DND-41 (cell line): ENCODE measurements around the gene ITGA2.

Experiments
- EZH2 ChIP-seq: IDR thresholded peaks from 3 replicates; pipeline ENCODE4 v1.6.1; 2012; ENCODE audit warnings: borderline replicate concordance, low read depth, mild to moderate bottlenecking, moderate library complexity, low read length, inconsistent platforms; ENCODE audit not compliant: severe bottlenecking
- TF ChIP-seq, protein P1 (sequence below): IDR thresholded peaks from 2 replicates; pipeline ENCODE4 v1.5.1; 2012; ENCODE audit warnings: borderline replicate concordance, low read length, moderate library complexity, mild to moderate bottlenecking; ENCODE audit not compliant: poor library complexity, severe bottlenecking; ENCODE audit errors: extremely low read depth

- TF ChIP-seq, protein P1, sequence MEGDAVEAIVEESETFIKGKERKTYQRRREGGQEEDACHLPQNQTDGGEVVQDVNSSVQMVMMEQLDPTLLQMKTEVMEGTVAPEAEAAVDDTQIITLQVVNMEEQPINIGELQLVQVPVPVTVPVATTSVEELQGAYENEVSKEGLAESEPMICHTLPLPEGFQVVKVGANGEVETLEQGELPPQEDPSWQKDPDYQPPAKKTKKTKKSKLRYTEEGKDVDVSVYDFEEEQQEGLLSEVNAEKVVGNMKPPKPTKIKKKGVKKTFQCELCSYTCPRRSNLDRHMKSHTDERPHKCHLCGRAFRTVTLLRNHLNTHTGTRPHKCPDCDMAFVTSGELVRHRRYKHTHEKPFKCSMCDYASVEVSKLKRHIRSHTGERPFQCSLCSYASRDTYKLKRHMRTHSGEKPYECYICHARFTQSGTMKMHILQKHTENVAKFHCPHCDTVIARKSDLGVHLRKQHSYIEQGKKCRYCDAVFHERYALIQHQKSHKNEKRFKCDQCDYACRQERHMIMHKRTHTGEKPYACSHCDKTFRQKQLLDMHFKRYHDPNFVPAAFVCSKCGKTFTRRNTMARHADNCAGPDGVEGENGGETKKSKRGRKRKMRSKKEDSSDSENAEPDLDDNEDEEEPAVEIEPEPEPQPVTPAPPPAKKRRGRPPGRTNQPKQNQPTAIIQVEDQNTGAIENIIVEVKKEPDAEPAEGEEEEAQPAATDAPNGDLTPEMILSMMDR: no peak
- no peak for TF ChIP-seq EZH2
Measured at GRCh38 chr5:53067641-53068040, 78.5 kb downstream of the ITGA2 start.
